ENCODE data around the gene VPS26B.

Gene VPS26B

DNA sequence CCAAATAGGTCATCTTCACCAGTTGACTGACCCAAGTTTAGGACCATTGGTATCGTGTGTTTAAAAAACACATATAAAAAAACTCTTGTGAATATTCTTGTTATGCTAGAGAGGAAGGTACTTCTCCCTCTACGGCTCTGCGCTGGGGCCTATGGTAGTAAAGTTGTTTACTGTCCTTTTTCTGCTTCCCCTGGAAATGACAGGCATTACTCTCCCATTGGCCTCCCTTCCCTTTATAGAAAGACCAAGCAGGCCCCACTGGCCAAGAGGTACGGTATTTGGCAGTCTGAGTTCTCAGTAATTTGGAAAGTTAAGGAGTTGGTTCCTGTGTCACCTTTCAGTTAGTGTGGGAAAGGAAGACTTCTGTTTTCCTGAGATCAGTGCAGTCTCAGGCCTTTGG lies 22.2 kb downstream of the VPS26B start:
- Histone ChIP-seq H3K27ac (ENCODE audit: low read depth, low read length) (no peak overlapping the region), H3K23ac (ENCODE audit: low read length) (no peak overlapping the region), H3K9ac (ENCODE audit: low read length) (no peak overlapping the region), H4K8ac (ENCODE audit: low read depth, low read length) (no peak overlapping the region), H3K27me3 (ENCODE audit: insufficient read depth, low read length) (no peaks in the 10 kb centered on the region), H3K14ac (ENCODE audit: low read length) (no peak overlapping the region), H3K18ac (ENCODE audit: low read length) (no peak overlapping the region), H3K36me3 (ENCODE audit: control insufficient read depth in 1 of 2, insufficient read depth in 2 of 2, low read length in 2 of 2) (peaks cover 28 to 58% of the 10 kb centered on the region in 2 experiments), H3K4me2 (ENCODE audit: low read length) (no peak overlapping the region), H2BK5ac (ENCODE audit: low read depth, low read length, poor library complexity) (no peak overlapping the region), H3K4me3 (ENCODE audit: low read depth, low read length) (no peak overlapping the region), H2BK12ac (ENCODE audit: low read length) (no peak overlapping the region), H3K4me1 (ENCODE audit: control insufficient read depth in 1 of 2, insufficient read depth in 2 of 2, low read length in 2 of 2) (peaks cover 0 to 4% of the 10 kb centered on the region in 2 experiments), H2BK120ac (ENCODE audit: insufficient read depth, low read length, poor library complexity) (no peak overlapping the region), H2AK5ac (ENCODE audit: low read length) (no peak overlapping the region), H3K9me3 (ENCODE audit: insufficient read depth, low read depth, low read length) (no peaks in the 10 kb centered on the region), H2AFZ (ENCODE audit: insufficient read depth, low read length, poor library complexity) (no peak overlapping the region), H4K91ac (ENCODE audit: low read depth, low read length) (no peak overlapping the region), H3K79me1 (ENCODE audit: low read length) (no peaks in the 10 kb centered on the region), H3K4ac (ENCODE audit: low read depth, low read length) (no peak overlapping the region), H4K12ac (ENCODE audit: low read depth, low read length) (no peak overlapping the region), H3K79me2 (ENCODE audit: control insufficient read depth, insufficient read depth, low read length, poor library complexity) (no peaks in the 10 kb centered on the region)
- DNase-seq, result no peak
- WGBS (ENCODE audit: extremely low coverage, insufficient coverage, insufficient read length), result no CpG with 5 or more reads among the region's 4 CpGs

GRCh38 chr11:134248910-134249480 lies 24.5 kb downstream of the VPS26B start:
- no peak overlapping the region for H3K4ac ChIP-seq (ENCODE audit: low read depth, low read length)
- WGBS (ENCODE audit: extremely low coverage, insufficient coverage, insufficient read length), result no CpG with 5 or more reads among the region's 7 CpGs
- no peak overlapping the region for H4K12ac ChIP-seq (ENCODE audit: low read depth, low read length)
- H2AFZ ChIP-seq (ENCODE audit: insufficient read depth, low read length, poor library complexity), result no peak overlapping the region
- H3K18ac ChIP-seq (ENCODE audit: low read length), result no peak overlapping the region
- H2BK5ac ChIP-seq (ENCODE audit: low read depth, low read length, poor library complexity), result no peak overlapping the region
- H4K8ac ChIP-seq (ENCODE audit: low read depth, low read length), result no peak overlapping the region
- H3K79me1 ChIP-seq (ENCODE audit: low read length), result peaks cover 3% of the 10 kb centered on the region
- H3K4me1 ChIP-seq (ENCODE audit: control insufficient read depth in 1 of 2, insufficient read depth in 2 of 2, low read length in 2 of 2), result peaks cover 0 to 2% of the 10 kb centered on the region in 2 experiments
- H3K36me3 ChIP-seq (ENCODE audit: control insufficient read depth in 1 of 2, insufficient read depth in 2 of 2, low read length in 2 of 2), result peaks cover 22 to 42% of the 10 kb centered on the region in 2 experiments
- no peak overlapping the region for H2AK5ac ChIP-seq (ENCODE audit: low read length)
- no peak for DNase-seq
- no peak overlapping the region for H3K27ac ChIP-seq (ENCODE audit: low read depth, low read length)
- H3K79me2 ChIP-seq (ENCODE audit: control insufficient read depth, insufficient read depth, low read length, poor library complexity), result peaks cover 3% of the 10 kb centered on the region
- H3K23ac ChIP-seq (ENCODE audit: low read length), result no peak overlapping the region
- no peak overlapping the region for H2BK12ac ChIP-seq (ENCODE audit: low read length)
- no peaks in the 10 kb centered on the region for H3K27me3 ChIP-seq (ENCODE audit: insufficient read depth, low read length)
- no peak overlapping the region for H4K91ac ChIP-seq (ENCODE audit: low read depth, low read length)
- H2BK120ac ChIP-seq (ENCODE audit: insufficient read depth, low read length, poor library complexity), result no peak overlapping the region
- H3K9me3 ChIP-seq (ENCODE audit: insufficient read depth, low read depth, low read length), result no peaks in the 10 kb centered on the region
- no peak overlapping the region for H3K4me3 ChIP-seq (ENCODE audit: low read depth, low read length)
- no peak overlapping the region for H3K4me2 ChIP-seq (ENCODE audit: low read length)
- H3K14ac ChIP-seq (ENCODE audit: low read length), result no peak overlapping the region
- no peak overlapping the region for H3K9ac ChIP-seq (ENCODE audit: low read length)

DNA sequence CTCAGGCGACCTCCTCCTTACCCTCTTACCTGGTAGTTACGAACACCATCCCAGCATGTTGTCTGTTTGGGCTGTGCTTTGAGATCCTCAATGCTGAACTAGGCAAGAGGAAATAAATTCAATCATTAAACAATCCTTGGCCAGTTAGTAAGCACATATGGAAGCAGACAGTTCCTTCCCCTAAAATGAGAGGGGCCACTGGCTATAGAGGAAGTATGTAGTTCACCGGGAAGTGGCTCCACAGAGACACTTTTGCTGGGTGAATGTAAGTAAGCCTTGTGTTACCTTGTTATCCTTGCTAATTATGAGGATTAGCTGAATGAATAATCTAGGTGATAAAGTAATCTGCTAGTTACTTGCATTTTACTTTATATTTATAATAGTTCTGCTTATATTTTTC lies 25.8 kb downstream of the VPS26B start:
- H3K4me1 ChIP-seq (ENCODE audit: control insufficient read depth in 1 of 2, insufficient read depth in 2 of 2, low read length in 2 of 2), result peaks cover 0 to 2% of the 10 kb centered on the region in 2 experiments
- H4K12ac ChIP-seq (ENCODE audit: low read depth, low read length), result no peak overlapping the region
- H3K4me3 ChIP-seq (ENCODE audit: low read depth, low read length), result no peak overlapping the region
- H2AK5ac ChIP-seq (ENCODE audit: low read length), result no peak overlapping the region
- no CpG with 5 or more reads among the region's 3 CpGs for WGBS (ENCODE audit: extremely low coverage, insufficient coverage, insufficient read length)
- no peak overlapping the region for H3K23ac ChIP-seq (ENCODE audit: low read length)
- peaks cover 15 to 32% of the 10 kb centered on the region in 2 experiments for H3K36me3 ChIP-seq (ENCODE audit: control insufficient read depth in 1 of 2, insufficient read depth in 2 of 2, low read length in 2 of 2)
- H3K18ac ChIP-seq (ENCODE audit: low read length), result no peak overlapping the region
- no peak overlapping the region for H2BK5ac ChIP-seq (ENCODE audit: low read depth, low read length, poor library complexity)
- H3K27ac ChIP-seq (ENCODE audit: low read depth, low read length), result no peak overlapping the region
- peaks cover 3% of the 10 kb centered on the region for H3K79me2 ChIP-seq (ENCODE audit: control insufficient read depth, insufficient read depth, low read length, poor library complexity)
- no peak overlapping the region for H2BK12ac ChIP-seq (ENCODE audit: low read length)
- H2AFZ ChIP-seq (ENCODE audit: insufficient read depth, low read length, poor library complexity), result no peak overlapping the region
- H3K79me1 ChIP-seq (ENCODE audit: low read length), result peaks cover 3% of the 10 kb centered on the region
- no peak overlapping the region for H3K4me2 ChIP-seq (ENCODE audit: low read length)
- no peak overlapping the region for H2BK120ac ChIP-seq (ENCODE audit: insufficient read depth, low read length, poor library complexity)
- H4K91ac ChIP-seq (ENCODE audit: low read depth, low read length), result no peak overlapping the region
- no peak overlapping the region for H3K4ac ChIP-seq (ENCODE audit: low read depth, low read length)
- no peak overlapping the region for H3K9ac ChIP-seq (ENCODE audit: low read length)
- no peak for DNase-seq
- H3K27me3 ChIP-seq (ENCODE audit: insufficient read depth, low read length), result no peaks in the 10 kb centered on the region
- no peak overlapping the region for H3K14ac ChIP-seq (ENCODE audit: low read length)
- no peak overlapping the region for H4K8ac ChIP-seq (ENCODE audit: low read depth, low read length)
- no peaks in the 10 kb centered on the region for H3K9me3 ChIP-seq (ENCODE audit: insufficient read depth, low read depth, low read length)

DNA sequence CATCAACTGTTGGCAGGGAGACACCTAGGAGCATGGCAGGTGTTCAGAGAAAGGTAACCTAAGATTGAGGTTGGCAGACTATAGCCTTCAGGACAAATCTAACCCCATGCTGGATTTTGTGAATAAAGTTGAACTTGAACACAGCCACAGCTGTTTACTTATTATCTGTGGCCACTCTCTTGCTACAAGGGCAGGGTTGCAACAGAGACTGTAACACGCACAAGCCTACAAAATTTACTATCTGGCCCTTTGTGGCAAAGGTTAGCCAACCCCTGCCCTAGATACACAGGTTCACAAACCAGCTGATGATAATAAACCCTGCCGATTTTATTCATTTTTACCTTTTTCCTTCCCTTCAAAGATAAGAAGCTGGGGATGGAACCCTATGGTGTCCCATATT lies 26.2 kb downstream of the VPS26B start:
- H3K36me3 ChIP-seq (ENCODE audit: control insufficient read depth in 1 of 2, insufficient read depth in 2 of 2, low read length in 2 of 2), result peaks cover 11 to 28% of the 10 kb centered on the region in 2 experiments
- no peak overlapping the region for H4K8ac ChIP-seq (ENCODE audit: low read depth, low read length)
- no peak overlapping the region for H2AFZ ChIP-seq (ENCODE audit: insufficient read depth, low read length, poor library complexity)
- no CpG with 5 or more reads among the region's 2 CpGs for WGBS (ENCODE audit: extremely low coverage, insufficient coverage, insufficient read length)
- no peak overlapping the region for H2AK5ac ChIP-seq (ENCODE audit: low read length)
- H3K79me2 ChIP-seq (ENCODE audit: control insufficient read depth, insufficient read depth, low read length, poor library complexity), result peaks cover 3% of the 10 kb centered on the region
- H3K27ac ChIP-seq (ENCODE audit: low read depth, low read length), result no peak overlapping the region
- no peaks in the 10 kb centered on the region for H3K9me3 ChIP-seq (ENCODE audit: insufficient read depth, low read depth, low read length)
- H3K9ac ChIP-seq (ENCODE audit: low read length), result no peak overlapping the region
- no peak overlapping the region for H4K91ac ChIP-seq (ENCODE audit: low read depth, low read length)
- H2BK5ac ChIP-seq (ENCODE audit: low read depth, low read length, poor library complexity), result no peak overlapping the region
- no peak overlapping the region for H3K4me2 ChIP-seq (ENCODE audit: low read length)
- no peak overlapping the region for H4K12ac ChIP-seq (ENCODE audit: low read depth, low read length)
- peaks cover 0 to 2% of the 10 kb centered on the region in 2 experiments for H3K4me1 ChIP-seq (ENCODE audit: control insufficient read depth in 1 of 2, insufficient read depth in 2 of 2, low read length in 2 of 2)
- peaks cover 3% of the 10 kb centered on the region for H3K79me1 ChIP-seq (ENCODE audit: low read length)
- H2BK12ac ChIP-seq (ENCODE audit: low read length), result no peak overlapping the region
- H3K4ac ChIP-seq (ENCODE audit: low read depth, low read length), result no peak overlapping the region
- no peaks in the 10 kb centered on the region for H3K27me3 ChIP-seq (ENCODE audit: insufficient read depth, low read length)
- no peak overlapping the region for H2BK120ac ChIP-seq (ENCODE audit: insufficient read depth, low read length, poor library complexity)
- H3K18ac ChIP-seq (ENCODE audit: low read length), result no peak overlapping the region
- H3K4me3 ChIP-seq (ENCODE audit: low read depth, low read length), result no peak overlapping the region
- H3K14ac ChIP-seq (ENCODE audit: low read length), result no peak overlapping the region
- DNase-seq, result no peak
- H3K23ac ChIP-seq (ENCODE audit: low read length), result no peak overlapping the region

Measured in trophoblast cell (in vitro differentiated cells and primary cell).